ENCODE measurements around the gene NOPCHAP1. TPM values are rescaled to one million over a fixed set of nuclear protein-coding genes. Genes with fewer than 3 reads are reported as not detected.

The NOPCHAP1 gene
- total RNA-seq, 2 experiments from 2014 or later, result 12.1 to 33.9 TPM

GRCh38 chr12:104958001-104958804, 27.9 kb upstream of the NOPCHAP1 start, which contains the start of gene SLC41A2:
TSS of gene SLC41A2 (minus strand) at chr12:104958290. CDS start at chr12:104928527, 29,763 bp downstream.
- peaks cover 22% of the 10 kb centered on the region for H3K4me1 ChIP-seq (ENCODE audit: insufficient read depth, low read length, poor library complexity, severe bottlenecking)
- no peaks in the 10 kb centered on the region for H4K20me1 ChIP-seq (ENCODE audit: insufficient read depth, low read length)
- no peaks in the 10 kb centered on the region for H3K9me3 ChIP-seq (ENCODE audit: low read length)
- CTCF ChIA-PET (ENCODE audit: unreplicated experiment), result interaction anchor here (0.9 kb wide), 2 partner anchors 11 to 13 kb away, joined by 3 read pairs; no protein-coding TSS in a partner anchor
- POLR2A ChIA-PET, result interaction anchor here (1.1 to 1.8 kb wide), 4 partner anchors 10 to 819 kb away, joined by 3 to 11 read pairs (median 3); partner anchors contain the start of gene NFYB
- BruUV-seq (replicated peaks), result no TSS peak
- intact Hi-C loops (cut with micrococcal nuclease; ENCODE audit: unreplicated experiment), result loop anchor here (1.0 to 5.0 kb wide), 4 partner anchors 29 to 671 kb away; partner anchors contain the start of gene NOPCHAP1
- peak within 1 kb of the TSS; percentile 78 for H3K4me2 ChIP-seq (ENCODE audit: low read length)
- H3K9me2 ChIP-seq (ENCODE audit: insufficient read depth, low read length), result no peaks in the 10 kb centered on the region
- H3K4me3 ChIP-seq (ENCODE audit: low read depth, low read length, poor library complexity, severe bottlenecking), result peak within 1 kb of the TSS; percentile 78
- H3K27ac ChIP-seq (ENCODE audit: low read depth, low read length, poor library complexity, severe bottlenecking), result peak within 1 kb of the TSS; percentile 22
- H3K79me2 ChIP-seq (ENCODE audit: insufficient read depth, low read depth, low read length), result 0 out of 2 replicates have a peak, but pooled peaks cover 4% of the 10 kb centered on the region
- H3K36me3 ChIP-seq (ENCODE audit: insufficient read depth, low read length), result no peaks in the 10 kb centered on the region
- peak within 1 kb of the TSS; percentile 89 for H2AFZ ChIP-seq (ENCODE audit: low read length)
- no peak for TF ChIP-seq EZH2phosphoT487 (IDR thresholded peaks at IDR 0.05; ENCODE audit: borderline replicate concordance, low read depth, low read length)
- peak; percentile 84 for DNase-seq (ENCODE audit: low spot score)

- H3K9me3 ChIP-seq (ENCODE audit: low read length), result no peaks in the 10 kb centered on the region
- H4K20me1 ChIP-seq (ENCODE audit: insufficient read depth, low read length), result no peaks in the 10 kb centered on the region
- POLR2A ChIA-PET, result interaction anchor here (0.6 to 1.8 kb wide), 10 partner anchors 9 to 820 kb away, joined by 3 to 11 read pairs (median 3); partner anchors contain the start of gene NFYB
- H3K27ac ChIP-seq (ENCODE audit: low read depth, low read length, poor library complexity, severe bottlenecking), result peak overlapping the region; percentile 22
- H3K36me3 ChIP-seq (ENCODE audit: insufficient read depth, low read length), result no peaks in the 10 kb centered on the region
- H2AFZ ChIP-seq (ENCODE audit: low read length), result peak overlapping the region; percentile 89
- no TSS peak for BruUV-seq (replicated peaks)
- H3K4me3 ChIP-seq (ENCODE audit: low read depth, low read length, poor library complexity, severe bottlenecking), result peak overlapping the region; percentile 78
- intact Hi-C loops (cut with micrococcal nuclease; ENCODE audit: unreplicated experiment), result loop anchor here (1.0 to 5.0 kb wide), 4 partner anchors 28 to 672 kb away; partner anchors contain the start of gene NOPCHAP1
- H3K4me2 ChIP-seq (ENCODE audit: low read length), result peak overlapping the region; percentile 78
- DNase-seq (ENCODE audit: low spot score), result peak; percentile 3
- no peaks in the 10 kb centered on the region for H3K9me2 ChIP-seq (ENCODE audit: insufficient read depth, low read length)
- TF ChIP-seq CTCF (conservative IDR thresholded peaks at IDR 0.05; ENCODE audit: low read length) (peak; percentile 64), EZH2phosphoT487 (IDR thresholded peaks at IDR 0.05; ENCODE audit: borderline replicate concordance, low read depth, low read length) (no peak)
- 0 out of 2 replicates have a peak, but pooled peaks cover 4% of the 10 kb centered on the region for H3K79me2 ChIP-seq (ENCODE audit: insufficient read depth, low read depth, low read length)
- CTCF ChIA-PET (ENCODE audit: unreplicated experiment), result interaction anchor here (0.9 kb wide), 2 partner anchors 11 to 12 kb away, joined by 3 read pairs; no protein-coding TSS in a partner anchor
- H3K4me1 ChIP-seq (ENCODE audit: insufficient read depth, low read length, poor library complexity, severe bottlenecking), result peaks cover 22% of the 10 kb centered on the region
These were observed 27.2 kb upstream of the NOPCHAP1 start for GRCh38 chr12:104958805-104959334.

- Histone ChIP-seq H3K36me3 (ENCODE audit: insufficient read depth, low read length) (no peaks in the 10 kb centered on the region), H3K4me1 (ENCODE audit: insufficient read depth, low read length, poor library complexity, severe bottlenecking) (peaks cover 22% of the 10 kb centered on the region), H3K79me2 (ENCODE audit: insufficient read depth, low read depth, low read length) (0 out of 2 replicates have a peak, but pooled peaks cover 4% of the 10 kb centered on the region), H3K4me3 (ENCODE audit: low read depth, low read length, poor library complexity, severe bottlenecking) (no peak overlapping the region), H3K27ac (ENCODE audit: low read depth, low read length, poor library complexity, severe bottlenecking) (no peak overlapping the region), H3K9me3 (ENCODE audit: low read length) (no peaks in the 10 kb centered on the region), H2AFZ (ENCODE audit: low read length) (peak overlapping the region; percentile 89; the same call in 1 of the 2 replicates), H3K9me2 (ENCODE audit: insufficient read depth, low read length) (no peaks in the 10 kb centered on the region), H3K4me2 (ENCODE audit: low read length) (peak overlapping the region; percentile 78), H4K20me1 (ENCODE audit: insufficient read depth, low read length) (no peaks in the 10 kb centered on the region)
- intact Hi-C loops (cut with micrococcal nuclease; ENCODE audit: unreplicated experiment), result loop anchor here (2.0 to 5.0 kb wide), 3 partner anchors 27 to 672 kb away; partner anchors contain the start of gene NOPCHAP1
- TF ChIP-seq EZH2phosphoT487 (IDR thresholded peaks at IDR 0.05; ENCODE audit: borderline replicate concordance, low read depth, low read length), result no peak
- no peak for TF ChIP-seq CTCF (conservative IDR thresholded peaks at IDR 0.05; ENCODE audit: low read length)
- BruUV-seq (replicated peaks), result no TSS peak
- ChIA-PET POLR2A (interaction anchor here (0.6 to 1.8 kb wide), 10 partner anchors 9 to 821 kb away, joined by 3 to 11 read pairs (median 4); partner anchors contain the start of gene NFYB), CTCF (ENCODE audit: unreplicated experiment) (interaction anchor here (0.9 kb wide), 1 partner anchor 12 kb away, joined by 3 read pairs; no protein-coding TSS in a partner anchor)
- no peak for DNase-seq (ENCODE audit: low spot score)
These were observed 26.7 kb upstream of the NOPCHAP1 start for GRCh38 chr12:104959335-104959841.

All from OCI-LY7 (cell line).